H1 (cell line): ENCODE results near the gene SEC14L3. TPM values are rescaled to one million over a fixed set of nuclear protein-coding genes. Genes with fewer than 3 reads are reported as not detected.

Experiments
- CBX8 ChIP-seq: fragments of 300-800, 300-1000 bp; sonication (generic); IDR thresholded peaks from 2 replicates; pipeline ENCODE4 v1.7.1; 2016; ENCODE audit warnings: low read depth, low read length, borderline replicate concordance
- GTF2F1 ChIP-seq: IDR thresholded peaks from 2 replicates; pipeline ENCODE4 v1.6.1; 2012; ENCODE audit warnings: low read depth, low read length, improper control_type of control experiment, borderline replicate concordance
- polyA plus RNA-seq, 7 experiments: library from polyadenylated mRNA; depleted of rRNA in 3 of 7; stranded (reverse) in 5 of 7; unstranded in 2 of 7; fragments of >200 nt in 5 of 7; fragments of 200-250 nt in 2 of 7; gene quantifications; 1 replicate in 5 of 7; 2 replicates in 1 of 7; 4 replicates in 1 of 7; pipeline versions ENCODE4 v1.2.1 to v1.2.3, GENCODE V29; 2011 to 2013; ENCODE audit warnings: missing spikeins in 2 of 7, mixed read lengths in 2 of 7
- total RNA-seq: library from RNA; stranded (reverse); fragmentation: NEBNext Ultra II Directional; extraction: Animal tissue kit (Norgen Biotek cat#: 25700); gene quantifications from 2 replicates; pipeline ENCODE4 v1.2.1, GENCODE V29; 2021

SEC14L3 gene
- total and polyA plus RNA-seq, 2 of the 8 experiments (the other 6 are each of a cell fraction or from before 2014, with no cell fraction given) = not detected

DNA sequence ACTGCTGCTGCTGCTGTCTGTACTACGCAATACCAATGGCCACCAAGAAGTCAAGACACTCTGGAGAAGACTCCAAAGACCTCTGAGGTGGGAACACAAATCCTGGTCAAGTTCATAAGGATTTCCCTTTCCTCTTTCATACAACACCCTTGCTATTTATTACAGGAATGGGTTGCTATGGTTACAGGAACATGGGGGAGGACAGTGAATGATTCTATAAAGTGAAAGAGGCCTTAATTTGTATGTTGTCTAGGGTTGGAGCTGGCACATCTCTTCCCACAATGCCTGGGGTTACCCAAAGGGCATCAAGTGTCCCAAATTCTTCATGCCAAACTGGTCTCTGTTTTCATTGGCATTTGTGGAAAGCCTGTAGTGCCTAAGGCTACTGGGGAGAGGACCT, 11.4 kb upstream of the SEC14L3 start (continued):
- TF ChIP-seq GTF2F1 (no peak), CBX8 (no peak)
- TF ChIP-seq, all 59 proteins: peak for 0
